ENCODE results near the gene ITGAL.

DNA sequence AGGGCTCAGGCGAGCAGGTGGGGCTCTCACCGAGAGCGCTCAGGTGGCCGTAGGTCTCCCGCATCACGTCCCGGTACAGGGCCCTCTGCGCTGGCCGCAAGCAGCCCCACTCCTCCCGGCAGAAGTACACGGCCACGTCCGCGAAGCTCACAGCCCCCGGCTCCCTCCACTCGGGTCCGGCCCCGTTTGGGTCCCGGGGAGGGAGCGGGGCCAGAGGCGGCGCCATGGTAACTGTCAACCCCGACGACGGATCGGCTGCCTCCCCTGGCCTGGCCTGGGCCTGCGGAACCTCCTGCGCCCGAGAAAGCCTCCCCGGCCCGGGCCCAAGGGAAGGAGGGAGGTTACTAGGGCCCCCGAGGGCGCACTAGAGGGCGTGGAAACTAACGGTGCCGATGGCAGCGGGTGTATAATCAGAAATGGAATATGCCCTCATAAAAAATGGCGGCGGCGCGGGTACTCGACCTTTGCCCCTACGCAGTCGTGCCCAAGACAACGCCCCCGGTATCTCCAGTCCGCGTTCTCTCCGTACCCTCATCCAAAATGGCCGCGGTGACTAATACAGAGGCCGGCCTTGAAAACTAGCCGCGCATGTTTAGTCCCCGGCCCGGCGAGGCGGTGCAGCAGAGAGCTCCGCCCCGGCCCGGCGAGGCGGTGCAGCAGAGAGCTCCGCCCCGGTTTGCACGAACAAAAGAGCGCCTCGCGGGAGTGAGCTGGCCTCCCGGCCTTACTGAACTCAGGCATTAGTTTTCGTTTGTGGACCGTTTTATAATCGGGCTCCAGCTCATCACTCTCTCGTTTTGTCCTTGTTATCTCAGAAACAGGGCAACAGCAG lies 85.6 kb downstream of the ITGAL start, which contains the start of gene ZNF764:
- TF ChIP-seq CTCF (IDR thresholded peaks at IDR 0.05) = no peak
- no peak for TF ChIP-seq POLR2A (IDR thresholded peaks at IDR 0.05)
